H4 (cell line): ENCODE measurements around the gene PALLD. TPM values are rescaled to one million over a fixed set of nuclear protein-coding genes. Genes with fewer than 3 reads are reported as not detected.

Experiments used
- DNase-seq: peaks from one replicate; pipeline ENCODE4 v3.0.0-alpha.2; 2015; ENCODE audit warnings: low spot score
- total RNA-seq: library from RNA; depleted of rRNA; stranded (reverse); fragments of >200 nt; shearing (Covaris generic); gene quantifications from 2 replicates; pipeline ENCODE4 v1.2.3, GENCODE V29; 2014

Gene PALLD
- total RNA-seq, 1 experiment from 2014 or later, result 82.3 TPM

DNA sequence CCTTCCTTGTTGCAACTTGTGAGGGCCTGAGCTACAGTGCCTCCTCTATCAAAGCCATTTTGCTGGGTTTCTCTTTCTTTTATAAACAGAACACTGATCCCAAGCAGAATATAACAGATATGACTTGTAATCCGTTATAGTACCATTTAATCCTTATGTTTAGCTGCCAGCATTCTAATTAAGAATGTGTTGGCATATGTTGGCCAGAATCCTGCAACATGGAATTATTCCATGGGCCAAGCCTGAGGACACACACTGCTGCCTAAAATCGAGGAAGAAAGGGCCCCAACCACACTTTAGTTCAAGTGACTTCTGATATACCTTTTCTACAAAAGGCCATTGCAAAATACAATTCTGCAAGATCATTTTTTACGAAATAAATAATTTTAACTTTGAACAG is 28.0 kb downstream of the PALLD start:
- DNase-seq, result no peak

DNA sequence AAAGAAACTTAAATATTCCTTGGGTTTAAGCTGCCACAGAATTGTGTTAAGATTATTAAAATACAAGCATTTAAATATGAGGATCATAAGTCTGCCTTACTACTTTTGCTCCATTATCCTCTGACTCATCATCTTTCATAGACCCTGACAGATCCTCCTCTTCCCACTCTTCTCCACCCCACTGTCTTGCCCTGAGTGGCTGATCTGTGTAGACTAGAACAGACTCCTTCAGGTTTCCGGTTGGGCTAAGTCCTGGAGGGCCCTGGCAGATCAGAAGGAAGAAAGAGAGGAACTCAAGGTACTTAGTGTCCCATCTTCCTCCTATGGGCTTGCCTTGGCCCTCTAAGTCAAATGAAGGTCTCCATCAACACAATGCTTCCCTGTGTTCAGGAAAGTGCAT is 30.7 kb downstream of the PALLD start:
- DNase-seq, result no peak

- DNase-seq, result no peak
Observed at GRCh38 chr4:168528131-168528949, 31.5 kb downstream of the PALLD start.

GRCh38 chr4:168529257-168529656 is 32.4 kb downstream of the PALLD start:
- no peak for DNase-seq

DNA sequence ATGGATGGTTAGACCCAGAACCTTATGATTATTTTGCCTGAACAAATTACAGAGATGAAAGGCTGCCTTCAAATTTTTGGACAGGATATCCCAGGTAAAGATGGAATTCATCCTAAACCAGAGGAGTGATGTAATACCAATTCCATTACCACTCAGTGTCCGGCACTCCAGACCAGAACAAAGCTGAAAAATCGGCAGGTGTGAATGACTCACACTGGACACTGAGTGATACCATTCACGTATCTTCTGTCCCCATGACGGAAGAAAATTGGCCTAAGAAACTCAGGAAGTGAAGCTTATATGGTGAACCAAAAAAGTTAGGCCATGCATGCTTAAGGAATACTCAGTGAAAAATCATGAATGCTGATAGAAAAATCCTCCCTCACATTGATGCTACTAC is 34.5 kb downstream of the PALLD start:
- no peak for DNase-seq

GRCh38 chr4:168534535-168534934 is 37.7 kb downstream of the PALLD start:
- no peak for DNase-seq

- DNase-seq, result no peak
Observed at GRCh38 chr4:168535689-168536088, 38.8 kb downstream of the PALLD start.

GRCh38 chr4:168536448-168536847 is 39.6 kb downstream of the PALLD start:
- no peak for DNase-seq

GRCh38 chr4:168537086-168537485 is 40.2 kb downstream of the PALLD start:
- no peak for DNase-seq

DNA sequence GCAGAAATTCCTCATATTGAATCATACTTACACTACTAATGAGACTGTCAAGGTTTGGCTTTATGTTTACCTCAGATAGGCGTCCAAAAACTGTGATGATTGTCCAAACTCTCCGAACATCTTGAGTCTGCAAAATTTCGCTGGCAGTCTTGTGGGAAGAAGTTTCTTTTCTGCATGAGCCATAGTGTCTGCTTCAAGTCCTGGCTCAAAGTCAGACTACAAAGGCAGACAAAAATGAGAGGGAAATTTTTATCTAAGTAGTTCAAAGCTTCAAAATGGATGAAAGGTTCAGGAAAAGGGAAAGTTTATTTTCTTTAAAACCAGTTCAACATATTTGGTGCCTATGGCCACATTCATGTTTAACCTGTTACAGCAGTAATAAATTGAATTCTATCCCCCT is 40.7 kb downstream of the PALLD start:
- no peak for DNase-seq

DNA sequence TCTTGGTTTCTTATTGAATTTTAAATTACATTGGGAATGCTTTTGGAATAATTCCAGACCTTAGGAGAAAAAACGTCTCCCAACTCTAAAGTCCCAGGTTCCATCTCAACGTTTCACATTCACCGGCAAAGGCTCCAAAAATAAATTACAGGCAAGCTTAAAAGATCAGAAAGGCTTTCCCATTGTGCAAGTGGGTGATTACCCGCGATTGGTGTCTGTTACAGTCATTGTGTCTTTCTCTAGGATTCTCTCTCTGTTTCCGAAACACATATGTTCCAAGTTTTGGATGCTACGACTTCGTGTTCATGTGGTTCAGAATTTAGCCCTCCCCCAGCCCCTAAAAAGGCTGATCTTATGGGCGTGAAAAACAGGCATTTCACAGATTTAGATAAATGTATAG is 41.8 kb downstream of the PALLD start:
- DNase-seq, result no peak

GRCh38 chr4:168540086-168540485 is 43.2 kb downstream of the PALLD start:
- DNase-seq, result peak; percentile 44

DNA sequence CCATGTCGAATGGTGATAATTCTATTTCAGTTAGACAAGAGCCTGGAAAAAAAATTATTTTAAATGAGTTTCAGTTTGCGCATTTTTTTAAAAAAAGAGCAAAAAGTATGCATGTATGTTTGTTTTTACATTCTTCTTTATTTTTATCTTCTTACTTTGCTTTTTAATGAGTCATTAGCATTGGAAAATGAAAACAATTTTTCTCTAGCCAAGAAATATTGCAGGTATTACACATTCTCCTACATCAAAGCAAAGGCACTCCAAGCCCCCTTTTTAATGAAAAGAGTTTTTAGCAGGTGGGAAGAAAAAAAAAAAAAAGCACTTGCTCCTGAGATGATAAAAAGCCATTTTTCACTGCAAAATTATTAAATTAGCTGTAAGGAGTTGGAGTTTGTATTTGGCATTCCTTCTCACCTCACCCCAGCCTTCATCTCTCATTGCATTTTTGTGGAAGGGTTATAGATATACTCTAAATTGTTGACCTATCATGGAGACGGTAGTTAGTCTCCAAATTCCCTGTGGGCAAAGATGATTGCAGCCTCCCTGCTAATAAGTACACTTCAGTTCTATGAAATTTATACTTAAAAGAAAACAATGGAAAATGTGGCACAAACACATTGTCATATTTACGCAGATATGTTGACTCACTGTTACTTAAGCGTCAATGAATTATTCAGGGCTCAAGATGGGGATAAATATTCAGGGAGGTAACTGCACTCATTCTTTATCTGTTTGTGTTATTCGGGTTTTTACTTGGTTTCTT is 43.8 kb downstream of the PALLD start:
- no peak for DNase-seq

DNA sequence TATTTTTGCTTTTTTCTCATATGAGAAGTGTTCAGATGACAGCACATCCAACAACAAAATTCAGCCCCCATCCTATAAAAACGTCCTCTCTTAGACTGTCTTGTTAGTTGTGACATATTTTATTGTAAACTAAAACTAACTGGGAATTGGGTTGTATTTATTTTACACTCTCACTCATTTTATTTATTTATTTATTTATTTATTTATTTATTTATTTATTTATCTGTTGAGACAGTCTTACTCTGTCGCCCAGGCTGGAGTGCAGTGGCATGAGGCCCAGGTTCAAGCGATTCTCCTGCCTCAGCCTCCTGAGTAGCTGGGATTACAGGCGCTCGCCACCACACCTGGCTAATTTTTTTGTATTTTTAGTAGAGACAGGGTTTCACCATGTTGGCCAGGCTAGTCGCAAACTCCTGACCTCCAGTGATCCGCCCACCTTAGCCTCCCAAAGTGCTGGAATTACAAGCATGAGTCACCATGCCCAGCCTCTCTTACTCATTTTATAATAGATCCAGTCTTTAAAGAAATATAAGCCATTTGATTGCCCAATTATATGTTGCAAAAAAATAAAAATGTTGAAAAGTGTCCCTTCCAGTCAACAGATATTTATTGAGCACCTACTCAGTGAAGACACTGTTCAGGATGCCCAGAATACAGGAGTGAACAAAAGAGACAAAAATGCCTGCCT is 44.6 kb downstream of the PALLD start:
- DNase-seq, result peak; percentile 63

DNA sequence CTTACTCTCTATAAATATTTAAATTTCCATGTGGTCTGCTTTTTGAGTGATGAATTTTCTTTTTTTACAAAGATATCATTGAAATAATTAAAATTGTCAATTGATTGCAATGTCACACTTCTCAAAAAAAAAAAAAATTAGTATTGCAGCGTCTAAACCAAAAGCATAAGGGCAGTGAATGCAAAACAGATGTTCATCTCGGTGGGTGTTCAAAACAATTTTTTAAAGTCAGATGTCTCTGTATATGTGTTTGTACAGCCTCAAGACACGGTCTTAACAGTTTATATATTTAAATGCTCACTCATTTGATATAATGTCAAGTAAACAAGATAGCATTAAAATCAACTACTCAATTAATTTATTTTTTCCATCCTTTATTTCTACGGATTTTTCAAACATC is 52.3 kb downstream of the PALLD start:
- no peak for DNase-seq

DNA sequence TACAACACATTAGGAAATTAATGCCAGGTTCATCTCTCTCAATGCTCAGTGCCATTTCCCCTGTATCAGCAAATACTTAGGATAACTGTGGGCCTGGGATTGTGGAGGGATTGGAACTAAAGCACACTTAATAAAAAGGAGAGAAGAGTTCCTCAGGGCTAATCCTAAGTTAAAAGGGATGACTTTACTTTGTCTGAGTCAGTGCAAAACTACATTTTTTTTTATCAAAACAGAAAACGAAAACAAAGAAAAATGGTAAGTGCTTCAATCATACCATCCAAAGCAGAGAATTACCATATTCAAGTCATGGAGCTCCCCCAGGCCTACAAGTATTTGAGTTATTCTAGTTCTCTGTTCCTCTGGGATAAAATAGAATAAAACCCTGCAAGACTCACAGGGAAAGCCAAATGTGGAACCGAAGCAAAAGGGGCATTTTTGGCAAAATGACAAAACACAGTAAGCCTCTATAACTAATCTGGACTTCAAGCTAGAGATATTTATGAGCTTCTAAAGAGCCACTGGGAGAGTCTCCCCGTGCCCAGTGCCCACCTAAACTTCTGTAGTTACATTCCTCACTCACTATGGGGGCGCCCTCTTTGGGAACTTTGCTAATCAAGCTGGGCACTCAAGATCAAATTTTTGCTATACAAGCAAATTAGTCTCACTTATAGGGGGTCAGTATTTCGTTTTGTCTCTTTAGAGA is 53.4 kb downstream of the PALLD start:
- DNase-seq, result no peak

- DNase-seq, result no peak
Observed at GRCh38 chr4:168551211-168551610, 54.4 kb downstream of the PALLD start.

GRCh38 chr4:168551945-168552695 is 55.3 kb downstream of the PALLD start:
- peak; percentile 61 for DNase-seq

DNA sequence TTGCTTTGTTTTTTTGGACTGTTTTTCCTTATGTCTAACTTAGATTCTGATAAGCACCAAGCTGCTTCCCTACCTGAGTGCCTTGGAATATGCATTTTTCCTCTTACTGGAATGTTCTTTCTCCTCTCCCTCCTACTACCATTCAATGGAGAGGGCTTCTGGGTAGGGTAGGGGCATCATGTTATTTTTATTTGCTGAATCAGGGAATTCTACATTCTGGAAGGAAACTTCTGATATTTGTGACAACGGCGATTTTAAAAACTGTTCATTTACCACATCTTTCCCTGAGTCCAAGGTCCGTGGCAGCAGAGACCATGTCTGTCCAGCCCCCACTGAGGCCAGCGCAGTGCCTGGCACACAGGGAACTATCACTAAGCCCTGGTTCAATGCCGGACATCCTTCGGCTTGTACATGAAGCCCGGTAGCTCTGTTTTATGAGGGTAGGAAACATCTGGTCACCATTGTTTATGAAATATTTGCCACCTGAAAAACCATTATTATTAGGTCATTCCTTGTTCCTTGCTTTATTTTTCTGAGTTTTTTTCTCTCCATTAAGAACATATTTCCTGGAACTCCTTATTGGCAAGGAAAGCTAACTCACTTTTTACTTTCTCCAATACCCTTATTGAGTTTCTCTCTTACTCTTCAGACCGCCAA is 57.0 kb downstream of the PALLD start:
- no peak for DNase-seq

GRCh38 chr4:168555437-168555836 is 58.6 kb downstream of the PALLD start:
- no peak for DNase-seq

DNA sequence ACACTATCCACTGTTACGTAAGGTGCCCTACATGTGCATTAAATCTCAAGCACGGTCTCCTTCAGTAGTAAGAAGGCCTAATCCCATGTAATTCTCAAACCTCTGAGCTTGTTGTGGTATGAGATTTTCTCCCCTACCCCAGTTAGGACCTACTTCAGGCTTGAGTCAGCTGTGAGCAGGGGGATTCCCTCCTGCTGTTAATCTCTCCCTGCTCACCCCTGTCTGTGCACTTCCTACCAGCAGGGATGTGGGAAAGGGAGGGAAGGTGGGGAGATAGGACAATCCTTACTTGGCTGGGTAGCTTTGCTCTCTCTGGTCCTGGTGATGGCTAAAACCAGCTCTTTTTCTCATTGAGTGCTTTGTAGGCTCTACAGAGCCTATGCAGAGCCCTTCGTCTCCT is 60.8 kb downstream of the PALLD start:
- no peak for DNase-seq
